Chondrocyte (in vitro differentiated cells): ENCODE data around the gene RSU1. TPM values are rescaled to one million over a fixed set of nuclear protein-coding genes. Genes with fewer than 3 reads are reported as not detected.

Source experiments
- DNase-seq: peaks from one replicate; pipeline ENCODE4 v3.0.0; 2021; ENCODE audit warnings: mixed read lengths, low spot score
- H3K27ac Mint-ChIP-seq: one replicate; pipeline ENCODE4 v1.8.0; 2021; ENCODE audit warnings: mild to moderate bottlenecking, moderate library complexity, mixed read lengths; ENCODE audit not compliant: unreplicated experiment
- H3K27me3 Mint-ChIP-seq: 2 replicates; pipeline ENCODE4 v1.8.0; 2021; ENCODE audit warnings: low read depth, mixed read lengths
- H3K36me3 Mint-ChIP-seq: 2 replicates; pipeline ENCODE4 v1.8.0; 2021; ENCODE audit warnings: low read depth, mixed read lengths
- H3K4me1 Mint-ChIP-seq: 2 replicates; pipeline ENCODE4 v1.8.0; 2021; ENCODE audit warnings: low read depth, mild to moderate bottlenecking, mixed read lengths
- H3K4me3 Mint-ChIP-seq: one replicate; pipeline ENCODE4 v1.8.0; 2021; ENCODE audit warnings: mild to moderate bottlenecking, moderate library complexity, mixed read lengths; ENCODE audit not compliant: unreplicated experiment
- H3K9me3 Mint-ChIP-seq: 2 replicates; pipeline ENCODE4 v1.8.0; 2021; ENCODE audit warnings: low read depth, mixed read lengths
- total RNA-seq: library from RNA; stranded (reverse); gene quantifications from 3 replicates; pipeline ENCODE4 v1.2.1, GENCODE V29; 2021
- TF ChIP-seq, protein P1 (sequence below): fragments of 200-600 bp; sonication (generic); IDR thresholded peaks from 2 replicates; pipeline ENCODE4 v1.5.0; 2021; ENCODE audit warnings: antibody characterized with exemption, mild to moderate bottlenecking, moderate library complexity

Gene RSU1
- total RNA-seq, 1 donor from 2014 or later: 165 TPM

DNA sequence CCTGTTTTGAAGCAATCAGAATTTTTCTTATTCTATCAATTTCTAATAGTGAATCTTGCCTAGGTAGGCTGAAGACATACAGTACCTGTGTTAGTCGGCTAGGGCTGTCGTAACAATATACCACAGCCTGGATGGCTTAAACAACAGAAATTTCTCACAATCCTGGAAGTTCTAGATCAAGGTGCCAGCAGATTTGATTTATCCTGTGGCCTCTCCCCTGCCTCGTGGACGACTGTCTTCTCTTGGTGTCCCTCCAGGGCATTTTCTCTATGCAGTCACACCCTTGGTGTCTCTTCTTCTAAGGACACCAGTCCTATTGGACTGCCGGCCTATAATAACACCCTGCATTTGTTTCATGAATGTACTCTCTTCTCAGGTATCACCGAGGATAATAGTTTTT lies 1.8 kb upstream of the RSU1 start:
- H3K4me1 Mint-ChIP-seq: peaks cover 29% of the 10 kb centered on the region
- DNase-seq: no peak
- H3K27ac Mint-ChIP-seq: no peak overlapping the region
- peaks cover 11% of the 10 kb centered on the region for H3K9me3 Mint-ChIP-seq
- TF ChIP-seq, protein P1, sequence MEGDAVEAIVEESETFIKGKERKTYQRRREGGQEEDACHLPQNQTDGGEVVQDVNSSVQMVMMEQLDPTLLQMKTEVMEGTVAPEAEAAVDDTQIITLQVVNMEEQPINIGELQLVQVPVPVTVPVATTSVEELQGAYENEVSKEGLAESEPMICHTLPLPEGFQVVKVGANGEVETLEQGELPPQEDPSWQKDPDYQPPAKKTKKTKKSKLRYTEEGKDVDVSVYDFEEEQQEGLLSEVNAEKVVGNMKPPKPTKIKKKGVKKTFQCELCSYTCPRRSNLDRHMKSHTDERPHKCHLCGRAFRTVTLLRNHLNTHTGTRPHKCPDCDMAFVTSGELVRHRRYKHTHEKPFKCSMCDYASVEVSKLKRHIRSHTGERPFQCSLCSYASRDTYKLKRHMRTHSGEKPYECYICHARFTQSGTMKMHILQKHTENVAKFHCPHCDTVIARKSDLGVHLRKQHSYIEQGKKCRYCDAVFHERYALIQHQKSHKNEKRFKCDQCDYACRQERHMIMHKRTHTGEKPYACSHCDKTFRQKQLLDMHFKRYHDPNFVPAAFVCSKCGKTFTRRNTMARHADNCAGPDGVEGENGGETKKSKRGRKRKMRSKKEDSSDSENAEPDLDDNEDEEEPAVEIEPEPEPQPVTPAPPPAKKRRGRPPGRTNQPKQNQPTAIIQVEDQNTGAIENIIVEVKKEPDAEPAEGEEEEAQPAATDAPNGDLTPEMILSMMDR: no peak
- no peaks in the 10 kb centered on the region for H3K27me3 Mint-ChIP-seq
- H3K36me3 Mint-ChIP-seq: peaks cover 9% of the 10 kb centered on the region
- H3K4me3 Mint-ChIP-seq: no peak overlapping the region

DNA sequence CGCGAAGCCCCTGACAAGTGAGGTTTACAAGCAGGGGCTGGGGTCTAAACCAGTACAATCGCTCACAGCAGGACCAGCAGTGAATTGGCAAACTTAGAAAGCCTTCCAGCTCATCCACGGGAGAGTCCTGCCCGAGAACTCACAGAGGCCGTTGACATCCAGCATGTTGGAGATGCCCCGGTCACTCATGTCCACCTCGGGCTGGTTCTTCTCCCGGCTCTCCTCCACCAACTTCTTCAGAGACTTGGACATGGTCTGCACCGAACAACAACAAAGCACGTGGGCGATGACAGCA lies 447 bp downstream of the RSU1 start:
- peaks cover 40% of the 10 kb centered on the region for H3K4me1 Mint-ChIP-seq
- peak overlapping the region; percentile 95 for H3K27ac Mint-ChIP-seq
- no peaks in the 10 kb centered on the region for H3K27me3 Mint-ChIP-seq
- no peak for DNase-seq
- TF ChIP-seq, protein P1: no peak
- peaks cover 6% of the 10 kb centered on the region for H3K36me3 Mint-ChIP-seq
- peak overlapping the region; percentile 99 for H3K4me3 Mint-ChIP-seq
- peaks cover 3% of the 10 kb centered on the region for H3K9me3 Mint-ChIP-seq

DNA sequence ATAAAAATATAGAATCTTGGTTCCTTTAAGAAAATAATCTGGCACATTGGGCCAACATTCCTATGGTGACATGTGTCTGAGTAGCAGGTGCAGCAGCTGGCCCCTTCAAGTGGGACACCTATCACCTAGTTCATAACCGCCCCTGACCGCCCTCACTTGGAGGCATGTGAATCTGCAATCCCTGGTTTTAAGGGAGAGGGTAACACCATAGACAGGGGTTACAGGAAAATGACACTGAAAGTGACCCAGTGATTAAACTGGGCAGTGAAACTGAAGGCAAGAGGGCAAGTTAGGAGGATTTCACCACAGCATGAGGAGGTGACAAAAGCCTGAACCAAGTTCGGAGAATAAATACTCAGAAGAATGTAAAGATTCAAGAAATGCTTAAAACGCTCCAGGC lies 1.1 kb downstream of the RSU1 start:
- Mint-ChIP-seq H3K27me3 (no peaks in the 10 kb centered on the region), H3K27ac (peak overlapping the region; percentile 95), H3K9me3 (no peaks in the 10 kb centered on the region), H3K4me1 (peaks cover 46% of the 10 kb centered on the region), H3K4me3 (peak overlapping the region; percentile 99), H3K36me3 (peaks cover 5% of the 10 kb centered on the region)
- DNase-seq: no peak
- TF ChIP-seq, protein P1: no peak

DNA sequence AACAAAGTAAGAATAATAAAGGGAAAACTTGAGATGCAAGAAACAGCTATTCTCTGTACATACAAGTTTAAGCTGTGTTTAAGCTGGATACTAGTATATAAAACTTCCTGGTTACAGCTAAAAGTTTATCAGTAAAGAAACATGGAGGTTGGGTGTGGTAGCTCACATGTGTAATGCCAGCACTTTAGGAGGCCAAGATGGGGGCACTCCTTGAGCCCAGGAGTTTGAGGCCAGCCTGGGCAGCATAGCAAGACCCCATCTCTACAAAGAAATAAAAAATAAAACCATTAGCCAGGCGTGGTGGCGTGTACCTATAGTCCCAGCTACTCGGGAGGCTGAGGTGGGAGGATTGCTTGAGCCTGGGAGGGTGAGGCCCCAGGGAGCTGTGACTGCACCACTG lies 3.2 kb downstream of the RSU1 start:
- peaks cover 5% of the 10 kb centered on the region for H3K36me3 Mint-ChIP-seq

DNA sequence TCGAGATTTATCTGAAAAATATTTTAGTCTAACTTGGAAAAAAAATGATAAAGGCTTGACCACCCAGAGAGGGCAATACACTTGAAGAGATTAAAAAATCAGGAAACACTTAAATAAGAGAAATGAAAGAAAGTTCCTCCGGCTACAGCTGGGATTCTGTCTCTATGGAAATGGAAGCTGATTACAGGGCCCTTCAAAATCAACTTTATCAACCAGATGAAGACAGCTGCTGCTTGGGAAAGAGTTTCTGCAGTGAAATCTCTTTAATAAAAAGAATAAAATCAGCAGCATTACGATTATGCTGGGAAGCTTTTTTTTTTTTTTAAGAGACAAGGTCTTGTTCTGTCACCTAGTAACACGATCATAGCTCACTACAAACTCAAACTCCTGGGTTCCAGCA lies 4.5 kb downstream of the RSU1 start:
- H3K9me3 Mint-ChIP-seq: no peaks in the 10 kb centered on the region
- DNase-seq: no peak
- peaks cover 5% of the 10 kb centered on the region for H3K36me3 Mint-ChIP-seq
- H3K27ac Mint-ChIP-seq: peak overlapping the region; percentile 32
- no peaks in the 10 kb centered on the region for H3K27me3 Mint-ChIP-seq
- H3K4me1 Mint-ChIP-seq: peaks cover 47% of the 10 kb centered on the region
- no peak overlapping the region for H3K4me3 Mint-ChIP-seq
- TF ChIP-seq, protein P1: no peak

More for the DNA sequence above, 3.2 kb downstream of the RSU1 start:
- Mint-ChIP-seq H3K4me1 (peaks cover 53% of the 10 kb centered on the region), H3K4me3 (no peak overlapping the region), H3K27ac (no peak overlapping the region), H3K27me3 (no peaks in the 10 kb centered on the region), H3K9me3 (no peaks in the 10 kb centered on the region)
- TF ChIP-seq, protein P1: no peak
- no peak for DNase-seq
